ENCODE data around the gene ANXA6. TPM values are rescaled to one million over a fixed set of nuclear protein-coding genes. Genes with fewer than 3 reads are reported as not detected.

ANXA6 gene
- total and polyA plus RNA-seq, 2 donors from 2014 or later = 107 to 183 TPM

DNA sequence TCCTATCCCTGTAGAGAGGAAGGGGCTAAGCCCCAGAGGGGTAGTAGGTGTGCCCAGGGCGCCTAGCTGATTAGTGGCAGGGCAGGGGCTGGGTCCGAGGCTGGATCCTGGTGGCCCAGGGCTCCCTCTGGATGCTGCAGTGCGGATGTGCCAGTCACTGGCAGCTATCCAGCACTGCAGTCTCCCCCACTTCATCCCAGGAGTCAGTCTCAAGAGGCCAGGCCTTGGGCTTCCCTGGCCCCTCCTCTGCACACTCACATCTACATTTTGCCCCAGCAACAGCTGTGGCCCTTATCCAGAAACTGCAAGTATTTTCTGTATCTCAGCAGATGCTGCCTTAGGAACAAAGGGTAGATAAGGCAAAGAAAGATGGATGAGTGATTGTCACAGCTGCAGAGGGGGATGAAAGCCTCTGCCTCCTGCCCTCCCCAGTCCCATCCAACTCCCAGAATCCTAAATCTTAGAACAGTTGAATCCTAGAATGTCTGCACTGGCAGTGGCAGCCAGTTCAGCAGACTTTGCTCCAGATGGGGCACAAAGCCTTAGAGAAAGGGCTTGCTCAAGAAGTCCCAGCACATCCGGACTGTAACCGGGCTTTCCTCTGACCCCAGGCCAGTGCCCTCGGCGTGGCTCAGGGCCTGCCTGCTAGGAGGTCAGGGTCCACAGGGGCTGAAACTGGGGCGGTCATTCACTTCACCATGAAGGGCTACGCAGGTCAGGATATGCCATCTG lies 1.6 kb downstream of the ANXA6 start:
- no peaks in the 10 kb centered on the region for H3K36me3 ChIP-seq (ENCODE audit: control insufficient read depth in 2 of 3, insufficient read depth in 3 of 3, low read length in 3 of 3)
- intact Hi-C loops (cut with DNase I) = no loop called here
- peak overlapping the region in 2 of 3 donors; percentile 26 to 72 for H3K9ac ChIP-seq (ENCODE audit: low read length in 3 of 3)
- peak overlapping the region; percentile 77 to 90 for H3K27ac ChIP-seq (ENCODE audit: low read depth in 2 of 2, low read length in 2 of 2)
- peak overlapping the region in 2 of 3 donors; percentile 64 to 78 for H3K4me3 ChIP-seq (ENCODE audit: low read length in 3 of 3)
- FAIRE-seq (no peak), DNase-seq (peak; percentile 27 to 83 (median 48))
- H3K27me3 ChIP-seq (ENCODE audit: control insufficient read depth, insufficient read depth, low read length) = no peaks in the 10 kb centered on the region
- no peaks in the 10 kb centered on the region for H3K9me3 ChIP-seq (ENCODE audit: control insufficient read depth in 2 of 3, insufficient read depth in 1 of 3, low read length in 3 of 3)
- H3K4me1 ChIP-seq (ENCODE audit: control insufficient read depth in 2 of 3, insufficient read depth in 2 of 3, low read depth in 1 of 3, low read length in 3 of 3) = peaks cover 2 to 36% (median 23%) of the 10 kb centered on the region in 3 donors
- no peak for TF ChIP-seq CTCF (IDR thresholded peaks at IDR 0.05; ENCODE audit: borderline replicate concordance, extremely low read depth, insufficient read depth)

GRCh38 chr5:151154931-151155774 lies 2.4 kb downstream of the ANXA6 start:
- Histone ChIP-seq H3K36me3 (ENCODE audit: control insufficient read depth in 2 of 3, insufficient read depth in 3 of 3, low read length in 3 of 3) (no peaks in the 10 kb centered on the region), H3K4me3 (ENCODE audit: low read length in 3 of 3) (peak overlapping the region in 1 of 3 donors; percentile 64), H3K27me3 (ENCODE audit: control insufficient read depth, insufficient read depth, low read length) (no peaks in the 10 kb centered on the region), H3K9me3 (ENCODE audit: control insufficient read depth in 2 of 3, insufficient read depth in 1 of 3, low read length in 3 of 3) (no peaks in the 10 kb centered on the region), H3K4me1 (ENCODE audit: control insufficient read depth in 2 of 3, insufficient read depth in 2 of 3, low read depth in 1 of 3, low read length in 3 of 3) (peaks cover 4 to 44% (median 29%) of the 10 kb centered on the region in 3 donors), H3K9ac (ENCODE audit: low read length in 3 of 3) (peak overlapping the region in 1 of 3 donors; percentile 2), H3K27ac (ENCODE audit: low read depth in 2 of 2, low read length in 2 of 2) (peak overlapping the region in 1 of 2 donors; percentile 90)
- FAIRE-seq (no peak), DNase-seq (no peak)
- no peak for TF ChIP-seq CTCF (IDR thresholded peaks at IDR 0.05; ENCODE audit: borderline replicate concordance, extremely low read depth, insufficient read depth)
- intact Hi-C loops (cut with DNase I) = no loop called here

GRCh38 chr5:151153766-151154272 lies 3.8 kb downstream of the ANXA6 start:
- FAIRE-seq = no peak
- Histone ChIP-seq H3K9ac (ENCODE audit: low read length in 3 of 3) (no peak overlapping the region), H3K9me3 (ENCODE audit: control insufficient read depth in 2 of 3, insufficient read depth in 1 of 3, low read length in 3 of 3) (no peaks in the 10 kb centered on the region), H3K4me3 (ENCODE audit: low read length in 3 of 3) (no peak overlapping the region), H3K27ac (ENCODE audit: low read depth in 2 of 2, low read length in 2 of 2) (no peak overlapping the region), H3K27me3 (ENCODE audit: control insufficient read depth, insufficient read depth, low read length) (no peaks in the 10 kb centered on the region), H3K4me1 (ENCODE audit: control insufficient read depth in 2 of 3, insufficient read depth in 2 of 3, low read depth in 1 of 3, low read length in 3 of 3) (peaks cover 6 to 46% (median 30%) of the 10 kb centered on the region in 3 donors), H3K36me3 (ENCODE audit: control insufficient read depth in 2 of 3, insufficient read depth in 3 of 3, low read length in 3 of 3) (no peaks in the 10 kb centered on the region)
- DNase-seq = no peak
- intact Hi-C loops (cut with DNase I) = no loop called here
- TF ChIP-seq CTCF (IDR thresholded peaks at IDR 0.05; ENCODE audit: borderline replicate concordance, extremely low read depth, insufficient read depth) = no peak

All from kidney (tissue), 14 donors.